OCI-LY7 (cell line): Measurements from ENCODE around the gene INPP4A. TPM values are rescaled to one million over a fixed set of nuclear protein-coding genes. Genes with fewer than 3 reads are reported as not detected.
A peak's percentile ranks its signal among the peaks of the same experiment; 100 is the strongest.

ENCODE experiments used
- BruUV-seq: library from RNA; stranded (reverse); fragments of 400-500 nt; replicated peaks from 2 replicates; lab custom pipeline; 2021; lab: Mats Ljungman, UMichigan
- CTCF ChIA-PET: fragments of 300-600 bp; sonication (Branson Sonifier 250); formaldehyde crosslinking; loops from one replicate; lab custom pipeline; 2022; ENCODE audit warnings: antibody characterized with exemption; ENCODE audit not compliant: unreplicated experiment; lab: Charles Lee
- POLR2A ChIA-PET: fragments of 300-600 bp; sonication (Branson Sonifier 250); formaldehyde crosslinking; loops from one replicate; lab custom pipeline; 2022; ENCODE audit warnings: antibody characterized with exemption; lab: Charles Lee
- DNase-seq: peaks from one replicate; pipeline ENCODE4 v3.0.0-alpha.2; 2015; ENCODE audit warnings: low spot score
- H2AFZ ChIP-seq: fragments of 200-600 bp; sonication (generic), shearing (Covaris generic); 2 replicates; pipeline ENCODE4 v1.6.1; 2014; ENCODE audit warnings: mild to moderate bottlenecking, antibody characterized with exemption, low read length, moderate library complexity
- H3K27ac ChIP-seq: fragments of 200-600 bp; sonication (generic); 2 replicates; pipeline ENCODE4 v1.5.1; 2014; ENCODE audit warnings: mixed run types, low read depth, mild to moderate bottlenecking, moderate library complexity, low read length, inconsistent platforms; ENCODE audit not compliant: poor library complexity, severe bottlenecking
- H3K36me3 ChIP-seq: fragments of 200-600 bp; sonication (generic); 2 replicates; pipeline ENCODE4 v1.6.1; 2014; ENCODE audit warnings: mild to moderate bottlenecking, antibody characterized with exemption, low read length, moderate library complexity, mixed read lengths; ENCODE audit not compliant: insufficient read depth
- H3K4me1 ChIP-seq: fragments of 200-600 bp; sonication (generic); 2 replicates; pipeline ENCODE4 v1.5.1; 2014; ENCODE audit warnings: mild to moderate bottlenecking, low read length; ENCODE audit not compliant: insufficient read depth, poor library complexity, severe bottlenecking
- H3K4me2 ChIP-seq: fragments of 200-600 bp; sonication (generic); 2 replicates; pipeline ENCODE4 v1.6.1; 2014; ENCODE audit warnings: mild to moderate bottlenecking, low read length
- H3K4me3 ChIP-seq: fragments of 200-600 bp; sonication (generic); 2 replicates; pipeline ENCODE4 v1.5.1; 2014; ENCODE audit warnings: mild to moderate bottlenecking, low read depth, low read length; ENCODE audit not compliant: poor library complexity, severe bottlenecking
- H3K79me2 ChIP-seq: fragments of 200-600 bp; sonication (generic); 2 replicates; pipeline ENCODE4 v1.6.1; 2016; ENCODE audit warnings: low read depth, mild to moderate bottlenecking, low read length, moderate library complexity, mixed read lengths; ENCODE audit not compliant: insufficient read depth
- H3K9me2 ChIP-seq: fragments of 200-600 bp; sonication (generic); 2 replicates; pipeline ENCODE4 v1.6.1; 2016; ENCODE audit warnings: mild to moderate bottlenecking, low read length, mixed read lengths; ENCODE audit not compliant: insufficient read depth
- H3K9me3 ChIP-seq: fragments of 200-600 bp; sonication (generic); 2 replicates; pipeline ENCODE4 v1.6.1; 2014; ENCODE audit warnings: mild to moderate bottlenecking, mixed run types, low read length, mixed read lengths
- H4K20me1 ChIP-seq: fragments of 200-600 bp; sonication (generic); 2 replicates; pipeline ENCODE4 v1.6.1; 2014; ENCODE audit warnings: mild to moderate bottlenecking, antibody characterized with exemption, low read length, moderate library complexity, mixed read lengths; ENCODE audit not compliant: insufficient read depth
- CTCF ChIP-seq: fragments of 200-600 bp; sonication (generic); conservative IDR thresholded peaks from 2 replicates; pipeline ENCODE4 v1.5.1; 2014; ENCODE audit warnings: mild to moderate bottlenecking, antibody characterized with exemption, low read length, moderate library complexity, mixed read lengths
- EZH2phosphoT487 ChIP-seq: fragments of 200-600 bp; sonication (generic); IDR thresholded peaks from 2 replicates; pipeline ENCODE4 v1.6.1; 2018; ENCODE audit warnings: low read depth, borderline replicate concordance, mild to moderate bottlenecking, mixed run types, antibody characterized with exemption, low read length, moderate library complexity, mixed read lengths
- intact Hi-C: fragments of 100-400 bp; cut with micrococcal nuclease; formaldehyde crosslinking; loops from one replicate; pipeline ENCODE4 v1.10.0; 2022; ENCODE audit not compliant: unreplicated experiment
- total RNA-seq, 2 experiments: library from RNA; depleted of rRNA in 1 of 2; stranded (reverse); fragments of >200 nt in 1 of 2; shearing (Covaris generic) in 1 of 2; gene quantifications; 2 replicates each; pipeline ENCODE4 v1.2.3, GENCODE V29; 2014 to 2022

The INPP4A gene
- total RNA-seq, 2 experiments from 2014 or later, result 28.5 to 28.6 TPM

GRCh38 chr2:98484652-98485452 is 40.2 kb downstream of the INPP4A start:
- Histone ChIP-seq H2AFZ (no peak overlapping the region), H3K4me2 (no peak overlapping the region), H3K4me1 (peaks cover 43% of the 10 kb centered on the region), H3K4me3 (no peak overlapping the region), H4K20me1 (peaks cover 3% of the 10 kb centered on the region; the same call in 1 of the 2 replicates), H3K36me3 (no peaks in the 10 kb centered on the region), H3K9me3 (no peaks in the 10 kb centered on the region), H3K27ac (no peak overlapping the region), H3K9me2 (no peaks in the 10 kb centered on the region), H3K79me2 (no peaks in the 10 kb centered on the region)
- intact Hi-C loops, result loop anchor here (5.0 kb wide), 1 partner anchor 67 kb away; no protein-coding TSS in a partner anchor
- TF ChIP-seq EZH2phosphoT487, result no peak
- CTCF ChIA-PET, result no interaction called here
- no TSS peak for BruUV-seq
- no peak for DNase-seq
- POLR2A ChIA-PET, result interaction anchor here (0.5 to 0.6 kb wide), 2 partner anchors 217 to 540 kb away, joined by 3 read pairs; no protein-coding TSS in a partner anchor

- no TSS peak for BruUV-seq
- TF ChIP-seq EZH2phosphoT487, result no peak
- TF ChIP-seq CTCF, result no peak
- no peaks in the 10 kb centered on the region for H3K79me2 ChIP-seq
- no peak overlapping the region for H3K4me2 ChIP-seq
- ChIA-PET CTCF (no interaction called here), POLR2A (interaction anchor here (0.5 kb wide), 1 partner anchor 541 kb away, joined by 3 read pairs; no protein-coding TSS in a partner anchor)
- no peaks in the 10 kb centered on the region for H3K9me2 ChIP-seq
- H3K4me3 ChIP-seq, result no peak overlapping the region
- H3K27ac ChIP-seq, result no peak overlapping the region
- H3K36me3 ChIP-seq, result no peaks in the 10 kb centered on the region
- H3K9me3 ChIP-seq, result no peaks in the 10 kb centered on the region
- intact Hi-C loops, result loop anchor here (5.0 kb wide), 1 partner anchor 67 kb away; no protein-coding TSS in a partner anchor
- peaks cover 41% of the 10 kb centered on the region for H3K4me1 ChIP-seq
- DNase-seq, result no peak
- H4K20me1 ChIP-seq, result peaks cover 3% of the 10 kb centered on the region; the same call in 1 of the 2 replicates
- no peak overlapping the region for H2AFZ ChIP-seq
These were observed 40.7 kb downstream of the INPP4A start for GRCh38 chr2:98485453-98485755.

GRCh38 chr2:98486374-98486981 is 41.8 kb downstream of the INPP4A start:
- Histone ChIP-seq H3K9me3 (no peaks in the 10 kb centered on the region), H3K79me2 (no peaks in the 10 kb centered on the region), H3K9me2 (no peaks in the 10 kb centered on the region), H2AFZ (no peak overlapping the region), H3K27ac (no peak overlapping the region), H3K36me3 (no peaks in the 10 kb centered on the region), H3K4me2 (peak overlapping the region; percentile 7), H4K20me1 (peaks cover 3% of the 10 kb centered on the region; the same call in 1 of the 2 replicates), H3K4me3 (no peak overlapping the region), H3K4me1 (peaks cover 41% of the 10 kb centered on the region)
- intact Hi-C loops, result loop anchor here (1.0 to 5.0 kb wide), 2 partner anchors 26 to 66 kb away; no protein-coding TSS in a partner anchor
- TF ChIP-seq EZH2phosphoT487 (no peak), CTCF (no peak)
- POLR2A ChIA-PET, result interaction anchor here (0.8 to 1.1 kb wide), 2 partner anchors 22 to 25 kb away, joined by 3 to 4 read pairs; no protein-coding TSS in a partner anchor
- CTCF ChIA-PET, result interaction anchor here (1.7 kb wide), 2 partner anchors 22 to 30 kb away, joined by 4 to 6 read pairs; no protein-coding TSS in a partner anchor
- DNase-seq, result peak; percentile 25
- BruUV-seq, result no TSS peak
